Fibroblast of lung (primary cell): ENCODE measurements around the gene SBK3. TPM values are rescaled to one million over a fixed set of nuclear protein-coding genes. Genes with fewer than 3 reads are reported as not detected.
"Not testable (repeated sequence)": the region's sequence is repeated elsewhere in the genome, so short reads cannot be mapped to it uniquely, and the experiment has no call there.

Experiments
- DNase-seq, 2 donors: peaks; one replicate each; pipeline versions ENCODE4 v3.0.0 to v3.0.0-alpha.2; 2010; ENCODE audit warnings: low read depth in 2 of 2
- H2AFZ ChIP-seq: 2 replicates; pipeline ENCODE4 v1.5.1; 2012; ENCODE audit warnings: low read length, control low read depth, inconsistent platforms
- H3K27ac ChIP-seq: 2 replicates; pipeline ENCODE4 v1.5.1; 2011; ENCODE audit warnings: low read length, control low read depth; ENCODE audit not compliant: insufficient read depth
- H3K27me3 ChIP-seq: 2 replicates; pipeline ENCODE4 v1.5.1; 2011; ENCODE audit warnings: mild to moderate bottlenecking, low read length; ENCODE audit not compliant: control insufficient read depth, insufficient read depth
- H3K36me3 ChIP-seq: 2 replicates; pipeline ENCODE4 v1.5.1; 2011; ENCODE audit warnings: low read length; ENCODE audit not compliant: control insufficient read depth, insufficient read depth
- H3K4me1 ChIP-seq: 2 replicates; pipeline ENCODE4 v1.5.1; 2011; ENCODE audit warnings: low read length; ENCODE audit not compliant: control insufficient read depth, insufficient read depth; ENCODE audit errors: extremely low read depth
- H3K4me2 ChIP-seq: 2 replicates; pipeline ENCODE4 v1.5.1; 2011; ENCODE audit warnings: low read length, control low read depth; ENCODE audit not compliant: insufficient read depth; ENCODE audit errors: extremely low read depth
- H3K4me3 ChIP-seq, 4 experiments: fragments of 200-600 bp in 1 of 4; sonication (generic) in 1 of 4; replicated peaks in 1 of 4; 2 replicates each; pipeline ENCODE4 v1.5.1; 2011 to 2016; ENCODE audit warnings: low read length in 4 of 4, low read depth in 3 of 4, mild to moderate bottlenecking in 3 of 4, control low read depth in 2 of 4, inconsistent platforms in 1 of 4, mixed read lengths in 1 of 4; ENCODE audit not compliant: insufficient read depth in 1 of 4; ENCODE audit errors: control extremely low read depth in 1 of 4
- H3K79me2 ChIP-seq: 2 replicates; pipeline ENCODE4 v1.5.1; 2012; ENCODE audit warnings: mild to moderate bottlenecking, low read length, inconsistent platforms; ENCODE audit not compliant: control insufficient read depth, insufficient read depth
- H3K9ac ChIP-seq: 2 replicates; pipeline ENCODE4 v1.5.1; 2011; ENCODE audit warnings: mild to moderate bottlenecking, low read length, control low read depth; ENCODE audit not compliant: insufficient read depth
- H3K9me3 ChIP-seq: 2 replicates; pipeline ENCODE4 v1.5.1; 2012; ENCODE audit warnings: low read depth, low read length; ENCODE audit not compliant: control insufficient read depth, insufficient read depth
- H4K20me1 ChIP-seq: 2 replicates; pipeline ENCODE4 v1.5.1; 2011; ENCODE audit warnings: low read length; ENCODE audit not compliant: control insufficient read depth, insufficient read depth; ENCODE audit errors: extremely low read depth
- EZH2 ChIP-seq: IDR thresholded peaks from 2 replicates; pipeline ENCODE4 v1.5.1; 2012; ENCODE audit warnings: low read length, control low read depth, mild to moderate bottlenecking; ENCODE audit errors: missing control alignments
- polyA plus RNA-seq, 2 donors: library from polyadenylated mRNA; depleted of rRNA in 1 of 2; stranded (reverse) in 1 of 2; unstranded in 1 of 2; fragments of >200 nt; gene quantifications; 2 replicates each; pipeline ENCODE4 v1.2.1, GENCODE V29; 2011 to 2012; ENCODE audit warnings: missing spikeins in 1 of 2
- total RNA-seq: library from RNA; depleted of rRNA; stranded (reverse); fragments of >200 nt; gene quantifications from 2 replicates; pipeline ENCODE4 v1.2.1, GENCODE V29; 2014
- TF ChIP-seq, protein P1 (sequence below), 2 donors: IDR thresholded peaks in 1 of 2; conservative IDR thresholded peaks in 1 of 2; 1 replicate in 1 of 2; 2 replicates in 1 of 2; pipeline ENCODE4 v1.5.1; 2011 to 2012; ENCODE audit warnings: low read length in 2 of 2, control low read depth in 1 of 2, inconsistent platforms in 1 of 2, low read depth in 1 of 2, mild to moderate bottlenecking in 1 of 2

Gene SBK3
- total and polyA plus RNA-seq, 2 donors (not counting 1 experiment from before 2014, with no cell fraction given) = 0.66 TPM; not detected in 1

GRCh38 chr19:55584871-55585270 lies 39.5 kb upstream of the SBK3 start:
- Histone ChIP-seq H3K36me3 (no peaks in the 10 kb centered on the region), H3K9me3 (no peaks in the 10 kb centered on the region), H3K9ac (no peak overlapping the region), H4K20me1 (no peaks in the 10 kb centered on the region), H3K27me3 (no peaks in the 10 kb centered on the region), H3K4me1 (peaks cover 12% of the 10 kb centered on the region), H3K4me3 (no peak overlapping the region), H3K79me2 (peaks cover 6% of the 10 kb centered on the region), H2AFZ (no peak overlapping the region), H3K27ac (no peak overlapping the region), H3K4me2 (no peak overlapping the region)
- TF ChIP-seq, protein P1, sequence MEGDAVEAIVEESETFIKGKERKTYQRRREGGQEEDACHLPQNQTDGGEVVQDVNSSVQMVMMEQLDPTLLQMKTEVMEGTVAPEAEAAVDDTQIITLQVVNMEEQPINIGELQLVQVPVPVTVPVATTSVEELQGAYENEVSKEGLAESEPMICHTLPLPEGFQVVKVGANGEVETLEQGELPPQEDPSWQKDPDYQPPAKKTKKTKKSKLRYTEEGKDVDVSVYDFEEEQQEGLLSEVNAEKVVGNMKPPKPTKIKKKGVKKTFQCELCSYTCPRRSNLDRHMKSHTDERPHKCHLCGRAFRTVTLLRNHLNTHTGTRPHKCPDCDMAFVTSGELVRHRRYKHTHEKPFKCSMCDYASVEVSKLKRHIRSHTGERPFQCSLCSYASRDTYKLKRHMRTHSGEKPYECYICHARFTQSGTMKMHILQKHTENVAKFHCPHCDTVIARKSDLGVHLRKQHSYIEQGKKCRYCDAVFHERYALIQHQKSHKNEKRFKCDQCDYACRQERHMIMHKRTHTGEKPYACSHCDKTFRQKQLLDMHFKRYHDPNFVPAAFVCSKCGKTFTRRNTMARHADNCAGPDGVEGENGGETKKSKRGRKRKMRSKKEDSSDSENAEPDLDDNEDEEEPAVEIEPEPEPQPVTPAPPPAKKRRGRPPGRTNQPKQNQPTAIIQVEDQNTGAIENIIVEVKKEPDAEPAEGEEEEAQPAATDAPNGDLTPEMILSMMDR (conservative IDR thresholded peaks at IDR 0.05 in 1 of 2, IDR thresholded peaks at IDR 0.05 in 1 of 2; ENCODE audit: low read depth in 1 of 2, low read length in 2 of 2) = no peak
- no peak for TF ChIP-seq EZH2
- no peak for DNase-seq

DNA sequence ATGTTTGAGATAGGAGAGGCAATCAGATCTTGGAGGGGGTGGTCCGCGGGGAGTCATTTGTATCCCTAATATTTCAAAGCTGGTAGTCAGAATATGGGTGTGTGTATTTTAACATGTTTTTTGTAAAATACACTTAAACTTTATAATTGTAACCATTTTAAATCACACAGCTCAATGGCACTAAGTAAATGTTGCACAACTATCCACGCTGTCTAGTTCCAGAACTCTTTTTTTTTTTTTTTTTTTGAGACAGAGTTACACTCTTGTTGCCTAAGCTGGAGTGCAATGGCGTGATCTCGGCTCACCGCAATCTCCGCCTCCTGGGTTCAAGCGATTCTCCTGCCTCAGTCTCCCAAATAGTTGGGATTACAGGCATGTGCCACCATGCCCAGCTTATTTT lies 38.6 kb upstream of the SBK3 start:
- H3K27me3 ChIP-seq, H3K4me2 ChIP-seq, DNase-seq, H3K36me3 ChIP-seq, H3K9ac ChIP-seq, H3K4me3 ChIP-seq, H3K9me3 ChIP-seq, H2AFZ ChIP-seq, H4K20me1 ChIP-seq, H3K27ac ChIP-seq: not testable (repeated sequence)
- Histone ChIP-seq H3K4me1 (peaks cover 12% of the 10 kb centered on the region), H3K79me2 (peaks cover 11% of the 10 kb centered on the region)

DNA sequence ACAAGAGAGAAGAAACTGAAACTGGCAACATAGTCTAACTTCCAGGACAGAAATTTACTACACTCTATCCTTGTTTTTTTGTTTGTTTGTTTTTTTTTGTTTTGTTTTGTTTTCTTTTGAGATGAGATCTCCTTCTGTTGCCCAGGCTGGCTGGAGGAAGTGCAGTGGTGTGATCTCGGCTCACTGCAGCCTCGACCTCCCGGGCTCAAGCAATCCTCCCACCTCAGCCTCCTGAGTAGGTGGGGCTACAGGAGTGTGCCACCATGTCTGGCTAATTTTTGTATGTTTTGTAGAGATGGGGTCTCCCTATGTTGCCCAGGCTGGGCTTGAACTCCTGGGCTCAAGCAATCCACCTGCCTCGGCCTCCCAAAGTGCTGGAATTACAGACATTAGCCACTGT lies 36.9 kb upstream of the SBK3 start:
- not testable (repeated sequence) for DNase-seq, H3K4me3 ChIP-seq, H3K27me3 ChIP-seq, H3K36me3 ChIP-seq, H4K20me1 ChIP-seq, H3K27ac ChIP-seq, H3K4me2 ChIP-seq, H3K9ac ChIP-seq, H2AFZ ChIP-seq, H3K9me3 ChIP-seq
- Histone ChIP-seq H3K4me1 (peaks cover 12% of the 10 kb centered on the region), H3K79me2 (peaks cover 11% of the 10 kb centered on the region)

- no peak for TF ChIP-seq EZH2
- TF ChIP-seq, protein P1 (conservative IDR thresholded peaks at IDR 0.05 in 1 of 2, IDR thresholded peaks at IDR 0.05 in 1 of 2; ENCODE audit: low read depth in 1 of 2, low read length in 2 of 2) = no peak
- Histone ChIP-seq H3K4me1 (peaks cover 9% of the 10 kb centered on the region), H3K4me3 (no peak overlapping the region), H2AFZ (no peak overlapping the region), H3K4me2 (no peak overlapping the region), H3K9ac (no peak overlapping the region), H3K79me2 (peaks cover 11% of the 10 kb centered on the region), H3K27me3 (no peaks in the 10 kb centered on the region), H3K36me3 (peaks cover 4% of the 10 kb centered on the region), H3K9me3 (no peaks in the 10 kb centered on the region), H4K20me1 (no peaks in the 10 kb centered on the region), H3K27ac (no peak overlapping the region)
- no peak for DNase-seq
These were observed 36.5 kb upstream of the SBK3 start for GRCh38 chr19:55581823-55582223.
